Activated CD4-positive, alpha-beta memory T cell treated with anti-CD3 and anti-CD28 coated beads, Interleukin-2, amount 10 ng/mL, durations not matched to agents 7 days and 5 days (primary cell): ENCODE measurements around the gene FAM120A. TPM values are rescaled to one million over a fixed set of nuclear protein-coding genes. Genes with fewer than 3 reads are reported as not detected.

ENCODE experiments used
- CTCF ChIA-PET: fragments of 350-600 bp; sonication (Branson Sonifier 250); formaldehyde crosslinking; loops from one replicate; lab custom pipeline; 2021; ENCODE audit warnings: antibody characterized with exemption, inconsistent platforms; lab: Charles Lee
- POLR2A ChIA-PET: fragments of 350-600 bp; sonication (Branson Sonifier 250); formaldehyde crosslinking; loops from one replicate; lab custom pipeline; 2021; ENCODE audit warnings: antibody characterized with exemption; lab: Charles Lee
- DNase-seq: peaks from one replicate; pipeline ENCODE4 v3.0.0-alpha.2; 2020
- H3K27ac Mint-ChIP-seq: one replicate; pipeline ENCODE4 v1.8.0; 2021; ENCODE audit warnings: mild to moderate bottlenecking, mixed read lengths
- H3K27me3 Mint-ChIP-seq: one replicate; pipeline ENCODE4 v1.8.0; 2021; ENCODE audit warnings: mixed read lengths
- H3K36me3 Mint-ChIP-seq: one replicate; pipeline ENCODE4 v1.8.0; 2021; ENCODE audit warnings: low read depth, mixed read lengths
- H3K4me1 Mint-ChIP-seq: one replicate; pipeline ENCODE4 v1.8.0; 2021; ENCODE audit warnings: mixed read lengths
- H3K4me3 Mint-ChIP-seq: one replicate; pipeline ENCODE4 v1.8.0; 2021; ENCODE audit warnings: mild to moderate bottlenecking, mixed read lengths
- H3K9me3 Mint-ChIP-seq: one replicate; pipeline ENCODE4 v1.8.0; 2021; ENCODE audit warnings: mixed read lengths
- total RNA-seq, 2 experiments: library from RNA; stranded (reverse); gene quantifications; one replicate each; pipeline ENCODE4 v1.2.3, GENCODE V29; 2021

FAM120A gene
- total RNA-seq, 2 experiments from 2014 or later = 133 to 138 TPM

DNA sequence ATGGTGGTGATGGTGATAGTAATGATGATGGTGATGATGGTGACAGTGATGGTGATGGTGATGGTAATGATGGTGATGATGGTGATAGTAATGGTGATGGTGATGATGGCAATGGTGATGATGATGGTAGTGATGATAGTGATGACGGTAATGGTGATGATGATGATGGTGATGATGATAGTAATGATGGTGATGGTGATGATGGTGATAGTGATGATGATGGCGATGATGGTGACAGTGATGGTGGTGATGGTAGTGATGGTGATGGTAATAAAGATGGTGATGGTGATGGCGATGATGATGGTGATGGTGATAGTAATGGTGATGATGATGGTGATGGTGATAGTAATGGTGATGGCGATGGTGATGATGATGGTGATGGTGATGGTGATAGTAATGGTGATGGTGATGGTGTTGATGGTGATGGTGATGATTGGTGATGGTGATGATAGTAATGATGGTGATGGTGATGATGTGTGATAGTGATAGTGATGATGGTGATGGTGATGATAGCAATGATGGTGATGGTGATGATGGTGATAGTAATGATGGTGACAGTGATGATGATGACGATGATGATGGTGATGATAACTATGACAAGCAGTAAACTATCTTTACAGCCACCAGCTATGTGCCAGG, 163.5 kb downstream of the FAM120A start:
- ChIA-PET POLR2A (no interaction called here), CTCF (no interaction called here)
- no peak for DNase-seq
- H3K36me3 Mint-ChIP-seq = peaks cover 12% of the 10 kb centered on the region
- H3K4me1 Mint-ChIP-seq = peaks cover 14% of the 10 kb centered on the region
- H3K27me3 Mint-ChIP-seq = no peaks in the 10 kb centered on the region
- H3K9me3 Mint-ChIP-seq = peaks cover 8% of the 10 kb centered on the region
- no peak overlapping the region for H3K4me3 Mint-ChIP-seq
- no peak overlapping the region for H3K27ac Mint-ChIP-seq

Other genes with a start within 250 kb of the FAM120A start
- gene FAM120AOS, start 1.9 kb downstream of the FAM120A start, total RNA-seq = 10 to 100 TPM; 41.4 to 43.1 TPM
- gene PHF2, start 124.9 kb downstream of the FAM120A start, total RNA-seq = 10 to 100 TPM; 25.5 to 26.8 TPM